Body of pancreas (tissue), 4 donors: ENCODE measurements around the gene CLRN1. TPM values are rescaled to one million over a fixed set of nuclear protein-coding genes. Genes with fewer than 3 reads are reported as not detected.

Source experiments
- ATAC-seq: fragments of 150-250 bp; one replicate; pipeline ENCODE4 v1.9.1; 2016
- DNase-seq, 4 donors: peaks; one replicate each; pipeline ENCODE4 v3.0.0-alpha.2; 2019
- H3K27ac ChIP-seq, 4 donors: fragments of 200-600 bp; sonication (generic); 1 replicate in 3 of 4; 2 replicates in 1 of 4; pipeline versions ENCODE4 v1.5.1 to v1.6.1; 2016 to 2019; ENCODE audit warnings: mild to moderate bottlenecking in 1 of 4, mixed read lengths in 1 of 4, moderate library complexity in 1 of 4
- H3K27me3 ChIP-seq, 2 donors: fragments of 200-600 bp; sonication (generic); one replicate each; pipeline ENCODE4 v1.6.0; 2016; ENCODE audit warnings: mild to moderate bottlenecking in 1 of 2
- H3K36me3 ChIP-seq, 2 donors: fragments of 200-600 bp; sonication (generic); replicated peaks in 1 of 2; 2 replicates each; pipeline ENCODE4 v1.5.1; 2016; ENCODE audit warnings: low read depth in 2 of 2; ENCODE audit not compliant: insufficient read depth in 1 of 2
- H3K4me1 ChIP-seq: fragments of 200-600 bp; sonication (generic); one replicate; pipeline ENCODE4 v1.6.0; 2016
- H3K4me3 ChIP-seq, 2 donors: fragments of 200-600 bp; sonication (generic); 1 replicate in 1 of 2; 2 replicates in 1 of 2; pipeline ENCODE4 v1.5.1; 2016 to 2019
- H3K9me3 ChIP-seq, 3 donors: fragments of 200-600 bp; sonication (generic); 1 replicate in 2 of 3; 2 replicates in 1 of 3; pipeline ENCODE4 v1.5.1; 2016
- CTCF ChIP-seq, 7 experiments: fragments of 450-650 bp in 4 of 7; fragments of 200-600 bp in 3 of 7; sonication (generic) in 3 of 7; IDR thresholded peaks; one replicate each; pipeline ENCODE4 v1.5.1; 2016 to 2019; ENCODE audit warnings: antibody characterized with exemption in 7 of 7
- POLR2A ChIP-seq, 3 donors: fragments of 450-650 bp; IDR thresholded peaks; one replicate each; pipeline ENCODE4 v1.6.1; 2016; ENCODE audit warnings: antibody characterized with exemption in 3 of 3, mild to moderate bottlenecking in 2 of 3
- WGBS, 2 donors: methylation state at CpG; one replicate each; pipeline ENCODE4 v1.1.5; 2017; 5-methylcytosine and 5-hydroxymethylcytosine counted together
- intact Hi-C: fragments of 100-400 bp; cut with DNase I; formaldehyde crosslinking; loops from one replicate; pipeline ENCODE4 v1.15.1; 2023
- total RNA-seq, 2 donors: library from RNA; depleted of rRNA; stranded (reverse); fragments of >200 nt; gene quantifications; one replicate each; pipeline ENCODE4 v1.1.0, GENCODE V29; 2016

Gene CLRN1
- total RNA-seq, 2 donors from 2014 or later, result not detected

- no peak for TF ChIP-seq POLR2A (IDR thresholded peaks at IDR 0.05)
- no peak for TF ChIP-seq CTCF (IDR thresholded peaks at IDR 0.05)
- WGBS, 2 donors, result 77 to 84% methylated on average over 6 of the region's 6 CpGs
- H3K36me3 ChIP-seq, result no peaks in the 10 kb centered on the region
- H3K4me1 ChIP-seq, result no peaks in the 10 kb centered on the region
- no peak for DNase-seq
- H3K4me3 ChIP-seq, result no peak overlapping the region
- H3K27me3 ChIP-seq, result no peaks in the 10 kb centered on the region
- H3K27ac ChIP-seq, result no peak overlapping the region
- no peaks in the 10 kb centered on the region for H3K9me3 ChIP-seq
- ATAC-seq, result no peak
- intact Hi-C loops, result no loop called here
These were observed 1.7 kb downstream of the CLRN1 start for GRCh38 chr3:150970665-150971324.

- Histone ChIP-seq H3K9me3 (no peaks in the 10 kb centered on the region), H3K27ac (no peak overlapping the region), H3K4me1 (no peaks in the 10 kb centered on the region), H3K4me3 (no peak overlapping the region), H3K36me3 (no peaks in the 10 kb centered on the region), H3K27me3 (no peaks in the 10 kb centered on the region)
- WGBS, 2 donors, result 69 to 88% methylated on average over 4 of the region's 4 CpGs
- intact Hi-C loops, result no loop called here
- DNase-seq (no peak), ATAC-seq (no peak)
- TF ChIP-seq CTCF (IDR thresholded peaks at IDR 0.05) (no peak), POLR2A (IDR thresholded peaks at IDR 0.05) (no peak)
These were observed 4.0 kb downstream of the CLRN1 start for GRCh38 chr3:150968341-150969035.

GRCh38 chr3:150965436-150965835 is 7.1 kb downstream of the CLRN1 start:
- no peak for TF ChIP-seq CTCF (IDR thresholded peaks at IDR 0.05)
- no peak for TF ChIP-seq POLR2A (IDR thresholded peaks at IDR 0.05)
- Histone ChIP-seq H3K9me3 (no peaks in the 10 kb centered on the region), H3K4me1 (no peaks in the 10 kb centered on the region), H3K4me3 (no peak overlapping the region), H3K27ac (no peak overlapping the region), H3K36me3 (no peaks in the 10 kb centered on the region), H3K27me3 (no peaks in the 10 kb centered on the region)
- WGBS, 2 donors, result 60 to 67% methylated on average over 2 of the region's 2 CpGs
- intact Hi-C loops, result no loop called here
- ATAC-seq (no peak), DNase-seq (no peak)

GRCh38 chr3:150961949-150962348 is 10.6 kb downstream of the CLRN1 start:
- Histone ChIP-seq H3K9me3 (no peaks in the 10 kb centered on the region), H3K27ac (no peak overlapping the region), H3K4me1 (no peaks in the 10 kb centered on the region), H3K36me3 (no peaks in the 10 kb centered on the region), H3K4me3 (no peak overlapping the region), H3K27me3 (no peaks in the 10 kb centered on the region)
- no peak for ATAC-seq
- intact Hi-C loops, result no loop called here
- 77 to 86% methylated on average over 4 of the region's 4 CpGs for WGBS, 2 donors
- DNase-seq, result no peak
- TF ChIP-seq CTCF (IDR thresholded peaks at IDR 0.05), result no peak
- no peak for TF ChIP-seq POLR2A (IDR thresholded peaks at IDR 0.05)
